GM18508 (cell line): ENCODE measurements around the gene MED7.

ENCODE experiments used
- ATAC-seq: cut with Tn5 transposase; IDR thresholded peaks from one replicate; pipeline ENCODE4 v1.9.1; 2021; ENCODE audit warnings: moderate number of reproducible peaks; ENCODE audit not compliant: insufficient read depth, unreplicated experiment

Gene MED7

DNA sequence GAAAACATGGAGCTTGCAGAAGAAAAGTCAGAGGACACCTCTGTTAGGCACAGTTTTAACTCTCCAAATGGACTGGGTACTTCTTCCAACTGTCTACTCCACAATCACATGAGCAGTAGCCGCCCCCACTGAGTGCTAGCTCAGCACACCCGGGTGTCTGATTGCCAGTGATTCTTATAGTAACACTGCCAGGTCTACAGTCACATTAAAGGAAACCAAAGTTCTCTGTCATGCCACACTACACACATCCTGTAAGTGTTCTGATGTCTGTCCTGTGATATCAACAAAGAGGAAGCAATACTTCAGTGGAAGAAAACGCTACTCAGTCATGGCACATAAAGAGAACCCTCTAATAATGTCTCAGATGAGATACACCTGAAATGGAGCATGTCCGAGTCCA is 33.7 kb downstream of the MED7 start, which contains the start of gene HAVCR2:
Gene HAVCR2 (minus strand): TSS at position 69 of the 400 bp plus-strand sequence. CDS start 61 bp downstream, at position 8.
- peak; percentile 83 for ATAC-seq

DNA sequence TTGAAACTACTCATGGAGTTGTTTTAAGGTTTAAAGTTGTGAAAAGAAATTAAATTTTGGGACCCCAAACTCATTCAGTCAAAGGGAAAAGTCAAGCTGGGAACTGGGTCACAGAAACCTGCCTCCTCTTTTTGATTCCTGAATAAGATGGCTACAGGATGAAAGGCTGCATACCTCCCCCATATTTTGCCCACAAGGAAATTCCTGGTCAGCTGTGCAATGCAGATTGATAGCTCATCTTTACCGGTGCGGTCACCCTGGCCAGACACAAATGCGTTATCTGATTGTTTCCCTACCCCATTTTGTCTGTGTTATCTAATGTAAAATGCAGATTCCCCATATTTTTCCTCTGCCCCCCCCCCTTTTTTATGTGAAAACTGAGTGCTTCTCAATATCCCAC is 35.2 kb downstream of the MED7 start:
- no peak for ATAC-seq

DNA sequence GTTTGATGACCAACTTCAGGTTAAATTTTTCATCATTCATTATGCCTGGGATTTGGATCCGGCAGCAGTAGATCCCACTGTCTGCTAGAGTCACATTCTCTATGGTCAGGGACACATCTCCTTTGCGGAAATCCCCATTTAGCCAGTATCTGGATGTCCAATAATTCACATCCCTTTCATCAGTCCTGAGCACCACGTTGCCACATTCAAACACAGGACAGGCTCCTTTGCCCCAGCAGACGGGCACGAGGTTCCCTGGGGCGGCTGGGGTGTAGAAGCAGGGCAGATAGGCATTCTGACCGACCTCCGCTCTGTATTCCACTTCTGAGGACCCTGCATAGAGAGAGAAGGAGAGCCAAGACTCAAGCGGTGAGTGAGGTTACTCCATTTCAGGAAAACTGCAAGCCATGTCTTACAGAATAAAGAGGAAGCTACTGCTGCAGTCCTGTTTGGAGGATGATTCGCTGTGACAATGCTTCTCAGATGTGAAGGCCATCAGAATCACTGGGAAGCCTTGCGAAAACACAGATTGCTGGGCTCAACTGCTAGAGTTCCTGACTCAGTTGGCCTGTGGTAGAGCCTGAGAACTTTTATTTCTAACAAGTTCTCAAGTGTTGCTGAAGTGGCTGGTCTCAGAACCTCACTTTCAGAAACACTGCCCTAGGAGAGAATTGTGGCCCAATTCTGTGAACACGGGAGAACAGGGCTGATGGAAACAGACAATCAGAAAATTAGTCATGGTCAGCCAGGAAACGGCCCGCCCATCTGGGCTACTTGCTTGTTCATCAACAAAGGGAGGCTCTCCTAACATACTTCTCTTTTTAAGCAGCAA is 35.8 kb downstream of the MED7 start:
- ATAC-seq, result no peak

DNA sequence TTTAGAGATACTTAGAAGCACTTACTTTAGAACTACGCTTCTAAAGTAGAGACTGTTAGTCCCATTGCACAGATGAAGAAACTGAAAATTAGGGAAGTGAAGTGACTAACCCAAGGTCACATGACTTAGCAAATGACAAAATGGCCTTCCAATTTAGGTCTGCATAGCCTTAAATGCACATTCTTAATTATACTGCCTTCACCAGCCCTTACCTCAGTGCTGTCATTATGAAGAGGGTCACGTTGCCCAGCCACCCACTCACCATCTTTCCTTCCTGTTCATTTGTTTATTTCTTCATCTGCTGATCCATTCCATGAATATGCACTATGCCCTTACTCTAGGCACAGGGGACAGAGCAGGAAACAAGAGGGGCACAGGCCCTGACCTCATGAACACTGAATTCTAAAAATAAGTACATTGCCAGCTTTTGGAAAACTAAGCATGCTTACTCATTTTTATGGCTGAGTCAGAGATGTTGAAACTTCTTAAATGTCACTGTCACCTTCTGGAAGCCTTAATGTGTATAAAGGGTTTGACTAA is 42.5 kb downstream of the MED7 start:
- no peak for ATAC-seq

GRCh38 chr5:157088342-157088990 is 54.2 kb downstream of the MED7 start:
- ATAC-seq, result no peak
